K562 (cell line): ENCODE measurements around the gene CUL5. TPM values are rescaled to one million over a fixed set of nuclear protein-coding genes. Genes with fewer than 3 reads are reported as not detected.

Experiments
- ATAC-seq: fragments of 200-7000 bp; cut with Tn5 transposase; 3 replicates; pipeline ENCODE4 v1.9.1; 2020; ENCODE audit warnings: moderate library complexity
- BruUV-seq: library from RNA; stranded (reverse); fragments of 400-500 nt; replicated peaks from 2 replicates; lab custom pipeline; 2021; lab: Mats Ljungman, UMichigan
- CTCF ChIA-PET: fragments of 300-600 bp; formaldehyde crosslinking; extraction: SDS; loops from one replicate; lab custom pipeline; 2021; ENCODE audit warnings: low intra/inter-chr PET ratio; lab: Yijun Ruan, JAX
- POLR2A ChIA-PET: fragments of 300-600, 350-650 bp; sonication (Branson Sonifier 250); formaldehyde crosslinking; extraction: SDS; loops from one replicate; lab custom pipeline; 2021; ENCODE audit warnings: antibody characterized with exemption, inconsistent platforms; lab: Yijun Ruan, JAX
- DNase-seq, 4 experiments: peaks; one replicate each; pipeline versions ENCODE4 v3.0.0 to v3.0.0-alpha.2; 2011 to 2018; ENCODE audit warnings: low spot score in 3 of 4, mixed read lengths in 3 of 4; ENCODE audit errors: extremely low read depth in 1 of 4
- FAIRE-seq: peaks from 2 replicates; lab custom pipeline; 2011; peaks lifted over from hg19 to GRCh38; lab: Jason Lieb, UNC
- H2AFZ ChIP-seq: 2 replicates; pipeline ENCODE4 v1.6.0; 2011; ENCODE audit warnings: low read depth, low read length, control low read depth, inconsistent platforms
- H3K27ac ChIP-seq: fragments of 200-600 bp; 3 replicates; pipeline ENCODE4 v1.8.0; 2011; ENCODE audit warnings: low read depth, mild to moderate bottlenecking, control low read depth, inconsistent platforms, low read length, moderate library complexity, mixed read lengths; ENCODE audit errors: extremely low read depth
- H3K27me3 ChIP-seq, 2 experiments: fragments of 300-600 bp in 1 of 2; 2 replicates in 1 of 2; 3 replicates in 1 of 2; pipeline versions ENCODE4 v1.6.0 to v1.8.0; 2011; ENCODE audit warnings: inconsistent platforms in 2 of 2, low read length in 2 of 2, mild to moderate bottlenecking in 1 of 2, mixed read lengths in 1 of 2, moderate library complexity in 1 of 2; ENCODE audit not compliant: control insufficient read depth in 2 of 2, insufficient read depth in 2 of 2
- H3K36me3 ChIP-seq: fragments of 300-600 bp; 3 replicates; pipeline ENCODE4 v1.8.0; 2011; ENCODE audit warnings: mild to moderate bottlenecking, low read length, inconsistent platforms; ENCODE audit not compliant: control insufficient read depth, insufficient read depth
- H3K4me1 ChIP-seq, 2 experiments: fragments of 200-600 bp in 1 of 2; replicated peaks in 1 of 2; 2 replicates in 1 of 2; 3 replicates in 1 of 2; pipeline versions ENCODE4 v1.5.1 to v1.8.0; 2011; ENCODE audit warnings: inconsistent platforms in 2 of 2, low read length in 2 of 2, mild to moderate bottlenecking in 1 of 2, mixed read lengths in 1 of 2, moderate library complexity in 1 of 2; ENCODE audit not compliant: control insufficient read depth in 2 of 2, insufficient read depth in 2 of 2
- H3K4me2 ChIP-seq: 2 replicates; pipeline ENCODE4 v1.6.1; 2011; ENCODE audit warnings: low read length, control low read depth, inconsistent platforms, mixed read lengths; ENCODE audit not compliant: insufficient read depth
- H3K4me3 ChIP-seq: fragments of 200-600 bp; sonication (generic), shearing (Covaris generic); 2 replicates; pipeline ENCODE4 v1.5.1; 2016; ENCODE audit warnings: control low read depth, inconsistent platforms
- H3K79me2 ChIP-seq: fragments of 200-600 bp; 3 replicates; pipeline ENCODE4 v1.8.0; 2011; ENCODE audit warnings: low read length, inconsistent platforms; ENCODE audit not compliant: control insufficient read depth, insufficient read depth
- H3K9ac ChIP-seq, 2 experiments: 2 replicates each; pipeline versions ENCODE4 v1.6.0 to v1.6.1; 2011; ENCODE audit warnings: low read depth in 2 of 2, low read length in 2 of 2, control low read depth in 1 of 2, inconsistent platforms in 1 of 2, mild to moderate bottlenecking in 1 of 2, mixed read lengths in 1 of 2; ENCODE audit not compliant: insufficient read depth in 1 of 2
- H3K9me1 ChIP-seq: one replicate; pipeline ENCODE4 v1.6.0; 2011; ENCODE audit warnings: inconsistent platforms, mild to moderate bottlenecking, low read length, moderate library complexity; ENCODE audit not compliant: control insufficient read depth, insufficient read depth
- H3K9me3 ChIP-seq: replicated peaks from 2 replicates; pipeline ENCODE4 v1.5.1; 2011; ENCODE audit warnings: low read depth, low read length, inconsistent platforms; ENCODE audit not compliant: control insufficient read depth, insufficient read depth
- H4K20me1 ChIP-seq: replicated peaks from 2 replicates; pipeline ENCODE4 v1.6.1; 2011; ENCODE audit warnings: low read length, inconsistent platforms, mixed read lengths; ENCODE audit not compliant: control insufficient read depth, insufficient read depth
- CEBPZ ChIP-seq: fragments of 150-350 bp; IDR thresholded peaks from 2 replicates; pipeline ENCODE4 v1.6.1; 2014; ENCODE audit warnings: low read depth, mild to moderate bottlenecking, low read length, borderline replicate concordance
- EWSR1 ChIP-seq: fragments of 450-650 bp; IDR thresholded peaks from 2 replicates; pipeline ENCODE4 v1.6.1; 2018; ENCODE audit warnings: borderline replicate concordance, mild to moderate bottlenecking, low read depth, moderate library complexity; ENCODE audit not compliant: partially characterized antibody
- FOXJ3 ChIP-seq: sonication (generic); formaldehyde crosslinking; IDR thresholded peaks from 2 replicates; pipeline ENCODE4 v1.4.0; 2020; ENCODE audit warnings: mild to moderate bottlenecking, missing genetic modification reagents
- HOXB6 ChIP-seq: fragments of 250-450 bp; sonication (Bioruptor Pico); IDR thresholded peaks from 2 replicates; pipeline ENCODE4 v1.5.1; 2022; ENCODE audit warnings: mild to moderate bottlenecking, borderline replicate concordance
- KAT7 ChIP-seq: sonication (generic); formaldehyde crosslinking; IDR thresholded peaks from 2 replicates; pipeline ENCODE4 v1.8.0; 2022; ENCODE audit warnings: missing genetic modification reagents, mild to moderate bottlenecking, borderline replicate concordance
- MEIS2 ChIP-seq: fragments of 450-650 bp; IDR thresholded peaks from 2 replicates; pipeline ENCODE4 v1.6.1; 2014; ENCODE audit warnings: mild to moderate bottlenecking; ENCODE audit not compliant: partially characterized antibody
- NELFE ChIP-seq: IDR thresholded peaks from 2 replicates; pipeline ENCODE4 v1.6.1; 2011; ENCODE audit warnings: mild to moderate bottlenecking; ENCODE audit not compliant: insufficient read depth, insufficient read length
- PPARD ChIP-seq: fragments of 250-450 bp; sonication (Bioruptor Pico); IDR thresholded peaks from 2 replicates; pipeline ENCODE4 v1.8.0; 2022; ENCODE audit warnings: inconsistent platforms, mild to moderate bottlenecking, moderate library complexity
- PRMT5 ChIP-seq: sonication (generic); formaldehyde crosslinking; IDR thresholded peaks from 2 replicates; pipeline ENCODE4 v1.5.0; 2020; ENCODE audit warnings: missing genetic modification reagents
- RB1 ChIP-seq: fragments of 450-650 bp; IDR thresholded peaks from 2 replicates; pipeline ENCODE4 v1.6.1; 2017; ENCODE audit warnings: low read depth, mild to moderate bottlenecking
- SNAPC5 ChIP-seq: fragments of 250-450 bp; sonication (Bioruptor Pico); IDR thresholded peaks from 2 replicates; pipeline ENCODE4 v1.8.0; 2021; ENCODE audit warnings: moderate library complexity, mild to moderate bottlenecking, inconsistent platforms
- SREBF1 ChIP-seq: fragments of 150-350 bp; IDR thresholded peaks from 2 replicates; pipeline ENCODE4 v1.6.1; 2014; ENCODE audit warnings: antibody characterized with exemption, low read depth, low read length, borderline replicate concordance
- SRSF9 ChIP-seq: fragments of 200-400 bp; formaldehyde crosslinking; IDR thresholded peaks from 2 replicates; pipeline ENCODE4 v1.6.1; 2017; ENCODE audit warnings: low read depth, low read length, borderline replicate concordance
- STAT6 ChIP-seq: sonication (generic); formaldehyde crosslinking; IDR thresholded peaks from 2 replicates; pipeline ENCODE4 v1.8.1; 2023; ENCODE audit warnings: mild to moderate bottlenecking, missing genetic modification reagents
- ZNF507 ChIP-seq: conservative IDR thresholded peaks from 2 replicates; pipeline ENCODE4 v1.6.1; 2017; ENCODE audit warnings: missing genetic modification characterization, missing compliant biosample characterization
- ZNF551 ChIP-seq: fragments of 250-450 bp; sonication (Bioruptor Pico); IDR thresholded peaks from 2 replicates; pipeline ENCODE4 v1.5.0; 2021; ENCODE audit warnings: mild to moderate bottlenecking, moderate library complexity
- WGBS: fragments of 100-300 bp; shearing (Covaris generic); methylation state at CpG from one replicate; pipeline ENCODE4 v1.1.6; 2016; ENCODE audit warnings: low coverage, mixed read lengths; ENCODE audit not compliant: insufficient coverage; ENCODE audit errors: missing lambda C conversion rate; 5-methylcytosine and 5-hydroxymethylcytosine counted together
- in situ Hi-C: fragments of 300-500 bp; cut with MboI; formaldehyde crosslinking; loops from 4 replicates; pipeline ENCODE4 v1.15.0; 2018; ENCODE audit warnings: inconsistent platforms, mixed read lengths
- intact Hi-C: fragments of 100-400 bp; cut with micrococcal nuclease; formaldehyde crosslinking; loops from 2 replicates; pipeline ENCODE4 v1.14.2; 2022
- polyA plus RNA-seq, 8 experiments: library from polyadenylated mRNA; depleted of rRNA in 4 of 8; stranded (reverse) in 5 of 8; unstranded in 3 of 8; fragments of >200 nt; fragmentation: Nextera tagmentation in 2 of 8; fragmentation: Illumina TruSeq in 1 of 8; extraction: Ambion mirVana in 2 of 8; extraction: Trizol in 1 of 8; gene quantifications; 2 replicates each; pipeline versions ENCODE4 v1.2.1 to v1.2.3, GENCODE V29; 2011 to 2014; ENCODE audit warnings: inconsistent platforms in 1 of 8, missing spikeins in 1 of 8
- total RNA-seq, 7 experiments: library from RNA; depleted of rRNA in 6 of 7; stranded (reverse); fragments of >200 nt in 6 of 7; fragmentation: Illumina TruSeq in 2 of 7; extraction: Trizol in 2 of 7; gene quantifications; 2 replicates each; pipeline versions ENCODE4 v1.2.1 to v1.2.3, GENCODE V29; 2011 to 2021; ENCODE audit warnings: low replicate concordance in 1 of 7

CUL5 gene
- total and polyA plus RNA-seq, 9 of the 15 experiments (the other 6 are each of a cell fraction or from before 2014, with no cell fraction given) = 14.3 to 45.9 (median 23.0) TPM

- DNase-seq = no peak
- ATAC-seq = no peak
- in situ Hi-C loops (no loop called here), intact Hi-C loops (no loop called here)
- ChIA-PET POLR2A (no interaction called here), CTCF (no interaction called here)
- H4K20me1 ChIP-seq = no peaks in the 10 kb centered on the region
- no peak overlapping the region for H3K4me3 ChIP-seq
- H3K4me1 ChIP-seq = no peaks in the 10 kb centered on the region
- H3K79me2 ChIP-seq = no peaks in the 10 kb centered on the region
- H3K27ac ChIP-seq = no peak overlapping the region
- H2AFZ ChIP-seq = no peak overlapping the region
- no peak overlapping the region for H3K9ac ChIP-seq
- no peaks in the 10 kb centered on the region for H3K27me3 ChIP-seq
- no peaks in the 10 kb centered on the region for H3K9me1 ChIP-seq
- 28% methylated on average over 1 of the region's 1 CpG for WGBS
- peaks cover 52% of the 10 kb centered on the region; the same call in 2 of the 3 replicates for H3K36me3 ChIP-seq
- H3K4me2 ChIP-seq = no peak overlapping the region
- FAIRE-seq = no peak
- no TSS peak for BruUV-seq
- H3K9me3 ChIP-seq = no peaks in the 10 kb centered on the region
- no peak for TF ChIP-seq SREBF1
- TF ChIP-seq KAT7 (CRISPR knock-in tag) = no peak
- TF ChIP-seq MEIS2 = no peak
- no peak for TF ChIP-seq STAT6 (CRISPR knock-in tag)
- TF ChIP-seq FOXJ3 (CRISPR knock-in tag) = no peak
- no peak for TF ChIP-seq ZNF507 (tag)
- no peak for TF ChIP-seq SNAPC5 (CRISPR knock-in tag)
- no peak for TF ChIP-seq HOXB6 (CRISPR knock-in tag)
- no peak for TF ChIP-seq SRSF9
- no peak for TF ChIP-seq CEBPZ
- TF ChIP-seq ZNF551 (CRISPR knock-in tag) = no peak
- no peak for TF ChIP-seq NELFE
- TF ChIP-seq EWSR1 = no peak
- no peak for TF ChIP-seq PPARD (CRISPR knock-in tag)
- TF ChIP-seq RB1 = no peak
- TF ChIP-seq PRMT5 = no peak
Measured at GRCh38 chr11:108084811-108085210, 76.1 kb downstream of the CUL5 start.
